Fibroblast of lung (primary cell): ENCODE results near the gene MAN1A1.

Source experiments
- CTCF ChIP-seq, 2 donors: IDR thresholded peaks in 1 of 2; conservative IDR thresholded peaks in 1 of 2; 1 replicate in 1 of 2; 2 replicates in 1 of 2; pipeline ENCODE4 v1.5.1; 2011 to 2012; ENCODE audit warnings: low read length in 2 of 2, control low read depth in 1 of 2, inconsistent platforms in 1 of 2, low read depth in 1 of 2, mild to moderate bottlenecking in 1 of 2
- EZH2 ChIP-seq: IDR thresholded peaks from 2 replicates; pipeline ENCODE4 v1.5.1; 2012; ENCODE audit warnings: low read length, control low read depth, mild to moderate bottlenecking; ENCODE audit errors: missing control alignments

- TF ChIP-seq CTCF (conservative IDR thresholded peaks at IDR 0.05 in 1 of 2, IDR thresholded peaks at IDR 0.05 in 1 of 2; ENCODE audit: low read depth in 1 of 2, low read length in 2 of 2) (no peak), EZH2 (no peak)
These were observed 160.1 kb downstream of the MAN1A1 start for GRCh38 chr6:119189498-119189897.
